Peyer's patch (tissue), 4 donors: ENCODE data around the gene SLC22A3. TPM values are rescaled to one million over a fixed set of nuclear protein-coding genes. Genes with fewer than 3 reads are reported as not detected.
A peak's percentile ranks its signal among the peaks of the same experiment; 100 is the strongest.

Source experiments
- DNase-seq, 3 donors: peaks; one replicate each; pipeline ENCODE4 v3.0.0-alpha.2; 2017 to 2019
- H3K27ac ChIP-seq, 4 donors: fragments of 200-600 bp; sonication (generic); one replicate each; pipeline ENCODE4 v1.5.1; 2016 to 2019
- H3K27me3 ChIP-seq, 2 donors: fragments of 200-600 bp; sonication (generic); one replicate each; pipeline ENCODE4 v1.5.1; 2019
- H3K36me3 ChIP-seq, 3 donors: fragments of 200-600 bp; sonication (generic); one replicate each; pipeline ENCODE4 v1.5.1; 2016 to 2019
- H3K4me1 ChIP-seq, 4 donors: fragments of 200-600 bp; sonication (generic); one replicate each; pipeline ENCODE4 v1.5.1; 2016 to 2019
- H3K4me3 ChIP-seq, 4 donors: fragments of 200-600 bp; sonication (generic); 1 replicate in 3 of 4; 2 replicates in 1 of 4; pipeline ENCODE4 v1.5.1; 2016 to 2019; ENCODE audit warnings: mild to moderate bottlenecking in 1 of 4
- H3K9me3 ChIP-seq, 4 donors: fragments of 200-600 bp; sonication (generic); one replicate each; pipeline ENCODE4 v1.5.1; 2016 to 2019; ENCODE audit warnings: mild to moderate bottlenecking in 1 of 4
- CTCF ChIP-seq, 6 experiments: fragments of 450-650 bp in 4 of 6; fragments of 200-600 bp in 2 of 6; sonication (generic) in 1 of 6; IDR thresholded peaks; one replicate each; pipeline ENCODE4 v1.5.1; 2017 to 2019; ENCODE audit warnings: antibody characterized with exemption in 6 of 6, mild to moderate bottlenecking in 3 of 6, moderate library complexity in 1 of 6
- POLR2A ChIP-seq, 2 donors: fragments of 450-650 bp; IDR thresholded peaks; one replicate each; pipeline ENCODE4 v1.5.1; 2017; ENCODE audit warnings: antibody characterized with exemption in 2 of 2, mild to moderate bottlenecking in 2 of 2, moderate library complexity in 2 of 2
- total RNA-seq, 4 donors: library from RNA; depleted of rRNA; stranded (reverse); fragments of >200 nt; gene quantifications; one replicate each; pipeline ENCODE4 v1.1.0, GENCODE V29; 2016

SLC22A3 gene
- total RNA-seq, 4 donors from 2014 or later, result 2.5 to 10.6 (median 8.9) TPM

GRCh38 chr6:160347259-160348222 lies 637 bp upstream of the SLC22A3 start:
- Histone ChIP-seq H3K9me3 (no peaks in the 10 kb centered on the region), H3K27me3 (no peaks in the 10 kb centered on the region), H3K27ac (peak overlapping the region in 3 of 4 donors; percentile 5 to 74 (median 66)), H3K4me1 (peaks cover 0 to 9% (median 0%) of the 10 kb centered on the region in 4 donors), H3K36me3 (no peaks in the 10 kb centered on the region), H3K4me3 (peak overlapping the region; percentile 30 to 70 (median 52))
- no peak for TF ChIP-seq POLR2A (IDR thresholded peaks at IDR 0.05)
- TF ChIP-seq CTCF (IDR thresholded peaks at IDR 0.05), result no peak
- peak in 1 of 3 donors; percentile 62 for DNase-seq

- Histone ChIP-seq H3K9me3 (no peaks in the 10 kb centered on the region), H3K4me1 (peaks cover 0 to 9% (median 0%) of the 10 kb centered on the region in 4 donors), H3K27me3 (no peaks in the 10 kb centered on the region), H3K4me3 (peak overlapping the region; percentile 30 to 70 (median 52)), H3K36me3 (no peaks in the 10 kb centered on the region), H3K27ac (peak overlapping the region in 2 of 4 donors; percentile 66 to 74)
- peak in 1 of 3 donors; percentile 64 for DNase-seq
- no peak for TF ChIP-seq POLR2A (IDR thresholded peaks at IDR 0.05)
These were observed 853 bp downstream of the SLC22A3 start for GRCh38 chr6:160349020-160349441.

GRCh38 chr6:160349814-160350350 lies 1.7 kb downstream of the SLC22A3 start:
- Histone ChIP-seq H3K4me3 (peak overlapping the region in 2 of 4 donors; percentile 23 to 70), H3K9me3 (no peaks in the 10 kb centered on the region), H3K36me3 (no peaks in the 10 kb centered on the region), H3K27me3 (no peaks in the 10 kb centered on the region), H3K27ac (no peak overlapping the region), H3K4me1 (peaks cover 0 to 9% (median 0%) of the 10 kb centered on the region in 4 donors)
- TF ChIP-seq POLR2A (IDR thresholded peaks at IDR 0.05) (peak in 1 of 2 donors; percentile 17), CTCF (IDR thresholded peaks at IDR 0.05) (no peak)
- no peak for DNase-seq

GRCh38 chr6:160353950-160354496 lies 5.8 kb downstream of the SLC22A3 start:
- peaks cover 0 to 3% (median 0%) of the 10 kb centered on the region in 4 donors for H3K4me1 ChIP-seq
- no peak for TF ChIP-seq POLR2A (IDR thresholded peaks at IDR 0.05)
- no peak for TF ChIP-seq CTCF (IDR thresholded peaks at IDR 0.05)
- H3K27ac ChIP-seq, result no peak overlapping the region
- H3K4me3 ChIP-seq, result no peak overlapping the region
- no peak for DNase-seq
- H3K9me3 ChIP-seq, result no peaks in the 10 kb centered on the region
- no peaks in the 10 kb centered on the region for H3K27me3 ChIP-seq
- H3K36me3 ChIP-seq, result no peaks in the 10 kb centered on the region

- Histone ChIP-seq H3K4me1 (no peaks in the 10 kb centered on the region), H3K9me3 (no peaks in the 10 kb centered on the region), H3K27me3 (no peaks in the 10 kb centered on the region), H3K27ac (no peak overlapping the region), H3K36me3 (no peaks in the 10 kb centered on the region), H3K4me3 (no peak overlapping the region)
- no peak for DNase-seq
- TF ChIP-seq CTCF (IDR thresholded peaks at IDR 0.05) (no peak), POLR2A (IDR thresholded peaks at IDR 0.05) (no peak)
These were observed 6.8 kb downstream of the SLC22A3 start for GRCh38 chr6:160355001-160355400.
